ENCODE data around the gene RAPGEF4. TPM values are rescaled to one million over a fixed set of nuclear protein-coding genes. Genes with fewer than 3 reads are reported as not detected.
A peak's percentile ranks its signal among the peaks of the same experiment; 100 is the strongest.

The RAPGEF4 gene
- total and polyA plus RNA-seq, 9 of the 15 experiments (the other 6 are each of a cell fraction or from before 2014, with no cell fraction given) = 0.04 to 0.33 (median 0.13) TPM; not detected in 6

- TF ChIP-seq HIVEP1 (CRISPR knock-in tag; IDR thresholded peaks at IDR 0.05) (no peak), TFAM (CRISPR knock-in tag; conservative IDR thresholded peaks at IDR 0.05) (no peak), ZNF583 (CRISPR knock-in tag; IDR thresholded peaks at IDR 0.05) (no peak), ZC3H8 (IDR thresholded peaks at IDR 0.05) (no peak), KLF1 (tag; IDR thresholded peaks at IDR 0.05) (peak; percentile 44; the same call in 1 of the 2 replicates), MEF2A (IDR thresholded peaks at IDR 0.05; ENCODE audit: control insufficient read depth, low read depth, low read length) (peak; percentile 23; the same call in 1 of the 2 replicates), IFI16 (CRISPR knock-in tag; IDR thresholded peaks at IDR 0.05) (no peak), PPARD (CRISPR knock-in tag; IDR thresholded peaks at IDR 0.05) (no peak), MXI1 (IDR thresholded peaks at IDR 0.05; ENCODE audit: low read depth, low read length) (no peak), POLR2AphosphoS5 (IDR thresholded peaks at IDR 0.05; ENCODE audit: control insufficient read depth, insufficient read depth, low read depth, low read length) (peak; percentile 71), HEY1 (CRISPR knock-in tag; IDR thresholded peaks at IDR 0.05; ENCODE audit: borderline replicate concordance) (no peak), ZBTB9 (CRISPR knock-in tag; IDR thresholded peaks at IDR 0.05) (no peak), ZNF165 (CRISPR knock-in tag; IDR thresholded peaks at IDR 0.05; ENCODE audit: borderline replicate concordance) (no peak), NONO (IDR thresholded peaks at IDR 0.05; ENCODE audit: low read depth in 2 of 2, low read length in 1 of 2) (peak; percentile 46 to 87; a peak in 3 of 4 replicates), ZNF695 (CRISPR knock-in tag; IDR thresholded peaks at IDR 0.05) (no peak), TAF1 (IDR thresholded peaks at IDR 0.05; ENCODE audit: control insufficient read depth, extremely low read depth, insufficient read depth, low read length, severe bottlenecking) (peak; percentile 48), ZNF785 (CRISPR knock-in tag; IDR thresholded peaks at IDR 0.05) (no peak), PHF21A (IDR thresholded peaks at IDR 0.05; ENCODE audit: borderline replicate concordance, low read depth) (no peak), ZNF41 (CRISPR knock-in tag; conservative IDR thresholded peaks at IDR 0.05) (no peak), ZNF449 (CRISPR knock-in tag; IDR thresholded peaks at IDR 0.05) (no peak), ZNF134 (CRISPR knock-in tag; conservative IDR thresholded peaks at IDR 0.05) (no peak), ATF7 (IDR thresholded peaks at IDR 0.05) (no peak), KLF16 (IDR thresholded peaks at IDR 0.05) (no peak)
Measured at GRCh38 chr2:173075781-173076580, 340.3 kb downstream of the RAPGEF4 start, which contains the start of gene MAP3K20 (continued).

Measured in K562 (cell line).